Hepatocyte (in vitro differentiated cells): ENCODE measurements around the gene ASTN2. TPM values are rescaled to one million over a fixed set of nuclear protein-coding genes. Genes with fewer than 3 reads are reported as not detected.
A peak's percentile ranks its signal among the peaks of the same experiment; 100 is the strongest.

Experiments
- DNase-seq: peaks from one replicate; pipeline ENCODE4 v3.0.0-alpha.2; 2016; ENCODE audit warnings: low spot score
- H2AFZ ChIP-seq: fragments of 200-600 bp; sonication (generic); 2 replicates; pipeline ENCODE4 v1.6.0; 2016; ENCODE audit warnings: antibody characterized with exemption, mild to moderate bottlenecking
- H3K27ac ChIP-seq: fragments of 200-600 bp; sonication (generic); 2 replicates; pipeline ENCODE4 v1.5.1; 2016; ENCODE audit warnings: mild to moderate bottlenecking
- H3K27me3 ChIP-seq: fragments of 200-600 bp; sonication (generic); 2 replicates; pipeline ENCODE4 v1.6.1; 2016
- H3K36me3 ChIP-seq: fragments of 200-600 bp; sonication (generic); replicated peaks from 2 replicates; pipeline ENCODE4 v1.5.1; 2016; ENCODE audit warnings: low read depth; ENCODE audit not compliant: insufficient read depth
- H3K4me1 ChIP-seq: fragments of 200-600 bp; sonication (generic); 2 replicates; pipeline ENCODE4 v1.5.1; 2016; ENCODE audit warnings: mild to moderate bottlenecking, moderate library complexity; ENCODE audit not compliant: insufficient read depth
- H3K4me2 ChIP-seq: fragments of 200-600 bp; sonication (generic); 2 replicates; pipeline ENCODE4 v1.6.0; 2016
- H3K4me3 ChIP-seq: fragments of 200-600 bp; sonication (generic); 2 replicates; pipeline ENCODE4 v1.5.1; 2016; ENCODE audit warnings: mild to moderate bottlenecking
- H3K79me2 ChIP-seq: fragments of 200-600 bp; sonication (generic); 2 replicates; pipeline ENCODE4 v1.6.0; 2017; ENCODE audit warnings: mild to moderate bottlenecking
- H3K9me2 ChIP-seq: fragments of 200-600 bp; sonication (generic); replicated peaks from 2 replicates; pipeline ENCODE4 v1.6.0; 2017; ENCODE audit warnings: mild to moderate bottlenecking; ENCODE audit not compliant: insufficient read depth
- H3K9me3 ChIP-seq: fragments of 200-600 bp; sonication (generic); 2 replicates; pipeline ENCODE4 v1.5.1; 2016; ENCODE audit warnings: low read depth, mild to moderate bottlenecking
- H4K20me1 ChIP-seq: fragments of 200-600 bp; sonication (generic); 2 replicates; pipeline ENCODE4 v1.6.0; 2016; ENCODE audit warnings: mild to moderate bottlenecking; ENCODE audit not compliant: insufficient read depth, poor library complexity, severe bottlenecking
- CTCF ChIP-seq: fragments of 200-600 bp; sonication (generic); IDR thresholded peaks from 2 replicates; pipeline ENCODE4 v1.5.1; 2016; ENCODE audit warnings: antibody characterized with exemption, mild to moderate bottlenecking; ENCODE audit not compliant: poor library complexity
- EZH2 ChIP-seq: fragments of 200-600 bp; sonication (generic); IDR thresholded peaks from 2 replicates; pipeline ENCODE4 v1.6.1; 2016; ENCODE audit warnings: antibody characterized with exemption, mild to moderate bottlenecking, borderline replicate concordance
- EZH2phosphoT487 ChIP-seq: fragments of 200-600 bp; sonication (generic); IDR thresholded peaks from one replicate; pipeline ENCODE4 v1.6.1; 2018; ENCODE audit warnings: antibody characterized with exemption, mild to moderate bottlenecking, low read depth, moderate library complexity; ENCODE audit not compliant: unreplicated experiment, severe bottlenecking
- WGBS: methylation state at CpG from one replicate; pipeline ENCODE4 v1.1.6; 2016; ENCODE audit warnings: low lambda C conversion rate; ENCODE audit errors: missing lambda C conversion rate; 5-methylcytosine and 5-hydroxymethylcytosine counted together
- polyA plus RNA-seq: library from polyadenylated mRNA; unstranded; fragments of >200 nt; fragmentation: Nextera tagmentation; extraction: Ambion mirVana; gene quantifications from 2 replicates; pipeline ENCODE4 v1.2.1, GENCODE V29; 2016
- total RNA-seq: library from RNA; depleted of rRNA; stranded (reverse); fragments of >200 nt; gene quantifications from 2 replicates; pipeline ENCODE4 v1.2.3, GENCODE V29; 2014

The ASTN2 gene
- total and polyA plus RNA-seq, 2 experiments from 2014 or later, result 6.4 to 8.4 TPM

- no peak for TF ChIP-seq EZH2phosphoT487
- no peak for TF ChIP-seq CTCF
- no peak for TF ChIP-seq EZH2
- no peak for DNase-seq
- Histone ChIP-seq H2AFZ (no peak overlapping the region), H3K4me2 (no peak overlapping the region), H3K9me3 (no peaks in the 10 kb centered on the region), H3K4me3 (no peak overlapping the region), H3K36me3 (no peaks in the 10 kb centered on the region), H3K9me2 (no peaks in the 10 kb centered on the region), H3K27ac (no peak overlapping the region), H3K4me1 (no peaks in the 10 kb centered on the region), H3K79me2 (no peaks in the 10 kb centered on the region), H3K27me3 (no peaks in the 10 kb centered on the region), H4K20me1 (no peaks in the 10 kb centered on the region)
Measured at GRCh38 chr9:116716438-116716837, 698.4 kb downstream of the ASTN2 start.

- Histone ChIP-seq H2AFZ (no peak overlapping the region), H3K4me2 (no peak overlapping the region)
- 91% methylated on average over 1 of the region's 1 CpG for WGBS
Measured at GRCh38 chr9:116715751-116716150, 699.1 kb downstream of the ASTN2 start.

GRCh38 chr9:116713271-116713670, 701.6 kb downstream of the ASTN2 start:
- Histone ChIP-seq H3K4me3 (no peak overlapping the region), H3K27ac (no peak overlapping the region), H3K9me3 (no peaks in the 10 kb centered on the region), H4K20me1 (no peaks in the 10 kb centered on the region), H3K27me3 (no peaks in the 10 kb centered on the region), H2AFZ (no peak overlapping the region), H3K4me1 (no peaks in the 10 kb centered on the region), H3K79me2 (no peaks in the 10 kb centered on the region), H3K4me2 (no peak overlapping the region), H3K36me3 (no peaks in the 10 kb centered on the region), H3K9me2 (no peaks in the 10 kb centered on the region)
- no peak for DNase-seq
- 69% methylated on average over 4 of the region's 4 CpGs for WGBS
- TF ChIP-seq EZH2phosphoT487, result no peak
- no peak for TF ChIP-seq EZH2
- no peak for TF ChIP-seq CTCF

More at GRCh38 chr9:116715751-116716150, 699.1 kb downstream of the ASTN2 start:
- Histone ChIP-seq H3K4me1 (no peaks in the 10 kb centered on the region), H3K36me3 (no peaks in the 10 kb centered on the region), H4K20me1 (no peaks in the 10 kb centered on the region), H3K79me2 (no peaks in the 10 kb centered on the region), H3K4me3 (no peak overlapping the region), H3K27me3 (no peaks in the 10 kb centered on the region), H3K27ac (no peak overlapping the region), H3K9me2 (no peaks in the 10 kb centered on the region), H3K9me3 (no peaks in the 10 kb centered on the region)
- TF ChIP-seq CTCF (no peak), EZH2phosphoT487 (no peak), EZH2 (no peak)
- DNase-seq, result no peak

- Histone ChIP-seq H3K4me2 (no peak overlapping the region), H4K20me1 (no peaks in the 10 kb centered on the region), H3K9me3 (no peaks in the 10 kb centered on the region), H3K27ac (no peak overlapping the region), H3K4me3 (no peak overlapping the region), H3K36me3 (no peaks in the 10 kb centered on the region), H3K79me2 (no peaks in the 10 kb centered on the region), H2AFZ (no peak overlapping the region), H3K27me3 (no peaks in the 10 kb centered on the region), H3K9me2 (no peaks in the 10 kb centered on the region), H3K4me1 (no peaks in the 10 kb centered on the region)
- peak; percentile 19 for DNase-seq
- TF ChIP-seq EZH2 (no peak), EZH2phosphoT487 (no peak), CTCF (no peak)
- 87% methylated on average over 3 of the region's 3 CpGs for WGBS
Measured at GRCh38 chr9:116712781-116713180, 702.1 kb downstream of the ASTN2 start.
